ENCODE results near the gene H3-3A. TPM values are rescaled to one million over a fixed set of nuclear protein-coding genes. Genes with fewer than 3 reads are reported as not detected.
A peak's percentile ranks its signal among the peaks of the same experiment; 100 is the strongest.

The H3-3A gene
- polyA plus RNA-seq, 1 donor from 2014 or later: 2,124 TPM

DNA sequence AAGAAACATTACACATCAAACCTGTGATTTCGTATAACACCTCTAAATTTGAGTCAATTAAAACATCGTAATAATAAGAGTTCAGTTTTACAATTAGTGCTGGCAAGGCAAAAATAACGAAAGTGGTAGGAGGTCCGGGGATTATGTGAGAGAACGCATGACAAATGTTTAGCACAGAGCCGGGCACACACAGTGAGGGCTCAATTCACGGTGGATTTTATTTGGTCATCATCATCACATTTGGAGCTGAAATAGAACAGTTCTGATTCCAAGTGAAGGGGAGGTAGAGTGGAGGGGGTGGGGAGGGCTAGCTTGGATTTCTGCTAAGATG, 20.0 kb downstream of the H3-3A start:
- H3K9me2 ChIP-seq (ENCODE audit: insufficient read depth, low read length): no peaks in the 10 kb centered on the region
- peaks cover 8% of the 10 kb centered on the region for H3K27me3 ChIP-seq (ENCODE audit: insufficient read depth, low read depth, low read length)
- peak overlapping the region; percentile 50 for H3K9ac ChIP-seq (ENCODE audit: low read length)
- no peaks in the 10 kb centered on the region for H3K9me3 ChIP-seq (ENCODE audit: low read length)
- H3K4me2 ChIP-seq (ENCODE audit: low read length): peak overlapping the region; percentile 39
- no peak overlapping the region for H2AFZ ChIP-seq (ENCODE audit: low read depth, low read length)
- no peaks in the 10 kb centered on the region for H3F3A ChIP-seq (ENCODE audit: insufficient read depth, low read length, poor library complexity, severe bottlenecking)
- no peaks in the 10 kb centered on the region for H3K36me3 ChIP-seq (ENCODE audit: insufficient read depth, low read length)
- peak overlapping the region; percentile 76 for H3K4me3 ChIP-seq (ENCODE audit: low read length)
- H4K20me1 ChIP-seq (ENCODE audit: insufficient read depth): no peaks in the 10 kb centered on the region
- H3K27ac ChIP-seq (ENCODE audit: low read length): no peak overlapping the region
- no peaks in the 10 kb centered on the region for H3K79me2 ChIP-seq (replicated peaks; ENCODE audit: insufficient read depth, low read length)
- TF ChIP-seq RAD21 (conservative IDR thresholded peaks at IDR 0.05) (no peak), EP300 (conservative IDR thresholded peaks at IDR 0.05; ENCODE audit: poor library complexity, severe bottlenecking) (no peak), POLR2AphosphoS5 (IDR thresholded peaks at IDR 0.05) (no peak)
- TF ChIP-seq, protein P1, sequence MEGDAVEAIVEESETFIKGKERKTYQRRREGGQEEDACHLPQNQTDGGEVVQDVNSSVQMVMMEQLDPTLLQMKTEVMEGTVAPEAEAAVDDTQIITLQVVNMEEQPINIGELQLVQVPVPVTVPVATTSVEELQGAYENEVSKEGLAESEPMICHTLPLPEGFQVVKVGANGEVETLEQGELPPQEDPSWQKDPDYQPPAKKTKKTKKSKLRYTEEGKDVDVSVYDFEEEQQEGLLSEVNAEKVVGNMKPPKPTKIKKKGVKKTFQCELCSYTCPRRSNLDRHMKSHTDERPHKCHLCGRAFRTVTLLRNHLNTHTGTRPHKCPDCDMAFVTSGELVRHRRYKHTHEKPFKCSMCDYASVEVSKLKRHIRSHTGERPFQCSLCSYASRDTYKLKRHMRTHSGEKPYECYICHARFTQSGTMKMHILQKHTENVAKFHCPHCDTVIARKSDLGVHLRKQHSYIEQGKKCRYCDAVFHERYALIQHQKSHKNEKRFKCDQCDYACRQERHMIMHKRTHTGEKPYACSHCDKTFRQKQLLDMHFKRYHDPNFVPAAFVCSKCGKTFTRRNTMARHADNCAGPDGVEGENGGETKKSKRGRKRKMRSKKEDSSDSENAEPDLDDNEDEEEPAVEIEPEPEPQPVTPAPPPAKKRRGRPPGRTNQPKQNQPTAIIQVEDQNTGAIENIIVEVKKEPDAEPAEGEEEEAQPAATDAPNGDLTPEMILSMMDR (IDR thresholded peaks at IDR 0.05; ENCODE audit: poor library complexity, severe bottlenecking): no peak

DNA sequence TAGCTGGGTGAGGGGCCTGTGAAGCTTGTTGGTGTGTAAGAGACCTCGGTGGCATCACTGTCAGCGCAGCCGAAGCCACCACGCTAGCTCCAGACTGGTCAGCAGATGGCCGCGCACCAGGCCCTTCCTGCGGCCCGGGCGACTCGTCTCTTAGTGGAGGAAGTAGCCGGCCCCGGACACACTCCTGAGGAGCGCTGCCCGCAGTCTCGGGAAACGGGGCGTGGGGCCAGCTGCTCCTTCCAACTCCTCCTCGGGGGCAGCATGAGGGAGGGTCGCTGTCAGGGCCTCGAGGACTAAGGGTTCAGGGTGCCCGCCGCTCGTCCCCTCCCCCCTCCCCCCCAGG, 20.4 kb downstream of the H3-3A start:
- no peaks in the 10 kb centered on the region for H4K20me1 ChIP-seq (ENCODE audit: insufficient read depth)
- H3K4me3 ChIP-seq (ENCODE audit: low read length): peak overlapping the region; percentile 76
- H3K36me3 ChIP-seq (ENCODE audit: insufficient read depth, low read length): no peaks in the 10 kb centered on the region
- peaks cover 8% of the 10 kb centered on the region for H3K27me3 ChIP-seq (ENCODE audit: insufficient read depth, low read depth, low read length)
- peak overlapping the region; percentile 39 for H3K4me2 ChIP-seq (ENCODE audit: low read length)
- no peak for TF ChIP-seq RAD21 (conservative IDR thresholded peaks at IDR 0.05)
- TF ChIP-seq, protein P2, sequence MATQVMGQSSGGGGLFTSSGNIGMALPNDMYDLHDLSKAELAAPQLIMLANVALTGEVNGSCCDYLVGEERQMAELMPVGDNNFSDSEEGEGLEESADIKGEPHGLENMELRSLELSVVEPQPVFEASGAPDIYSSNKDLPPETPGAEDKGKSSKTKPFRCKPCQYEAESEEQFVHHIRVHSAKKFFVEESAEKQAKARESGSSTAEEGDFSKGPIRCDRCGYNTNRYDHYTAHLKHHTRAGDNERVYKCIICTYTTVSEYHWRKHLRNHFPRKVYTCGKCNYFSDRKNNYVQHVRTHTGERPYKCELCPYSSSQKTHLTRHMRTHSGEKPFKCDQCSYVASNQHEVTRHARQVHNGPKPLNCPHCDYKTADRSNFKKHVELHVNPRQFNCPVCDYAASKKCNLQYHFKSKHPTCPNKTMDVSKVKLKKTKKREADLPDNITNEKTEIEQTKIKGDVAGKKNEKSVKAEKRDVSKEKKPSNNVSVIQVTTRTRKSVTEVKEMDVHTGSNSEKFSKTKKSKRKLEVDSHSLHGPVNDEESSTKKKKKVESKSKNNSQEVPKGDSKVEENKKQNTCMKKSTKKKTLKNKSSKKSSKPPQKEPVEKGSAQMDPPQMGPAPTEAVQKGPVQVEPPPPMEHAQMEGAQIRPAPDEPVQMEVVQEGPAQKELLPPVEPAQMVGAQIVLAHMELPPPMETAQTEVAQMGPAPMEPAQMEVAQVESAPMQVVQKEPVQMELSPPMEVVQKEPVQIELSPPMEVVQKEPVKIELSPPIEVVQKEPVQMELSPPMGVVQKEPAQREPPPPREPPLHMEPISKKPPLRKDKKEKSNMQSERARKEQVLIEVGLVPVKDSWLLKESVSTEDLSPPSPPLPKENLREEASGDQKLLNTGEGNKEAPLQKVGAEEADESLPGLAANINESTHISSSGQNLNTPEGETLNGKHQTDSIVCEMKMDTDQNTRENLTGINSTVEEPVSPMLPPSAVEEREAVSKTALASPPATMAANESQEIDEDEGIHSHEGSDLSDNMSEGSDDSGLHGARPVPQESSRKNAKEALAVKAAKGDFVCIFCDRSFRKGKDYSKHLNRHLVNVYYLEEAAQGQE (IDR thresholded peaks at IDR 0.05; ENCODE audit: borderline replicate concordance): no peak
- TF ChIP-seq SMC3 (conservative IDR thresholded peaks at IDR 0.05; ENCODE audit: poor library complexity): no peak
- TF ChIP-seq, protein P1 (IDR thresholded peaks at IDR 0.05; ENCODE audit: poor library complexity, severe bottlenecking): no peak
- no peak for TF ChIP-seq EP300 (conservative IDR thresholded peaks at IDR 0.05; ENCODE audit: poor library complexity, severe bottlenecking)
- no peak for TF ChIP-seq TAF1 (IDR thresholded peaks at IDR 0.05; ENCODE audit: low read depth)
- no peak for TF ChIP-seq POLR2AphosphoS5 (IDR thresholded peaks at IDR 0.05)
- H2AFZ ChIP-seq (ENCODE audit: low read depth, low read length): peak overlapping the region; percentile 61
- H3K27ac ChIP-seq (ENCODE audit: low read length): no peak overlapping the region
- H3F3A ChIP-seq (ENCODE audit: insufficient read depth, low read length, poor library complexity, severe bottlenecking): no peaks in the 10 kb centered on the region
- H3K9ac ChIP-seq (ENCODE audit: low read length): peak overlapping the region; percentile 50
- no peaks in the 10 kb centered on the region for H3K9me2 ChIP-seq (ENCODE audit: insufficient read depth, low read length)
- no peaks in the 10 kb centered on the region for H3K79me2 ChIP-seq (replicated peaks; ENCODE audit: insufficient read depth, low read length)
- no peaks in the 10 kb centered on the region for H3K9me3 ChIP-seq (ENCODE audit: low read length)

Measured in neural cell (in vitro differentiated cells).